Measurements from ENCODE around the gene HS3ST5. TPM values are rescaled to one million over a fixed set of nuclear protein-coding genes. Genes with fewer than 3 reads are reported as not detected.

Gene HS3ST5
- total RNA-seq, 4 donors from 2014 or later = 0.42 to 2.8 TPM; not detected in 2

- no peak for TF ChIP-seq CTCF (IDR thresholded peaks at IDR 0.05)
- no peak for TF ChIP-seq POLR2A (IDR thresholded peaks at IDR 0.05)
- TF ChIP-seq EP300 (IDR thresholded peaks at IDR 0.05) = no peak
- no peak for DNase-seq (ENCODE audit: low spot score in 2 of 2)
- Histone ChIP-seq H3K4me1 (no peaks in the 10 kb centered on the region), H3K4me3 (no peak overlapping the region), H3K9me3 (no peaks in the 10 kb centered on the region), H3K27ac (no peak overlapping the region), H3K27me3 (no peaks in the 10 kb centered on the region), H3K36me3 (no peaks in the 10 kb centered on the region)
- WGBS, 2 donors = 83 to 96% methylated on average over 1 of the region's 1 CpG
These were observed 50.4 kb downstream of the HS3ST5 start for GRCh38 chr6:114292431-114292830.

GRCh38 chr6:114291428-114291827, 51.4 kb downstream of the HS3ST5 start:
- no peak for DNase-seq (ENCODE audit: low spot score in 2 of 2)
- no peak overlapping the region for H3K4me3 ChIP-seq
- H3K27me3 ChIP-seq = no peaks in the 10 kb centered on the region

DNA sequence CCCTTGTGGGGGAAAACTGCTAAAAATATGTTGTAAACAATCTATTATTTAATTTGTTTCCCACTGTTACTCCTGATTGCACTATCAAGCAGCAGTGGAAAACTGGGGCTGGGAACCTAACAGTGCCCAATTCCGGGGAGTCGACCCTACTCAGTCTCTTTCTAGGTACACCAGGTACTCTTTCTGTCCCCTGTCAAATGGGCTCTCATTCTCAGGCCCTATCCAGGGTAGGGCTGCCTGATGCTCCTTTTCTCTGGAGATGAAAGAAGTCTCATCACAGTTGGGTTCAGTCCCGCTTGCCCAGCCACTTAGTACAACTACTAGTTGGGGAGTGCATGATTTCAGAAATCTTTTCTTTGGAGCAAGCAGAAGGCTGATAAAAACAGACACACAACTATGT, 52.0 kb downstream of the HS3ST5 start:
- Histone ChIP-seq H3K36me3 (no peaks in the 10 kb centered on the region), H3K27ac (no peak overlapping the region), H3K4me3 (no peak overlapping the region), H3K9me3 (no peaks in the 10 kb centered on the region), H3K27me3 (no peaks in the 10 kb centered on the region), H3K4me1 (no peaks in the 10 kb centered on the region)
- DNase-seq (ENCODE audit: low spot score in 2 of 2) = no peak
- WGBS, 2 donors = 90 to 91% methylated on average over 3 of the region's 3 CpGs
- no peak for TF ChIP-seq CTCF (IDR thresholded peaks at IDR 0.05)
- TF ChIP-seq POLR2A (IDR thresholded peaks at IDR 0.05) = no peak
- TF ChIP-seq EP300 (IDR thresholded peaks at IDR 0.05) = no peak

More at GRCh38 chr6:114291428-114291827, 51.4 kb downstream of the HS3ST5 start:
- WGBS, 2 donors = 81 to 84% methylated on average over 2 of the region's 2 CpGs
- Histone ChIP-seq H3K4me1 (no peaks in the 10 kb centered on the region), H3K9me3 (no peaks in the 10 kb centered on the region), H3K27ac (no peak overlapping the region), H3K36me3 (no peaks in the 10 kb centered on the region)
- TF ChIP-seq EP300 (IDR thresholded peaks at IDR 0.05) = no peak
- no peak for TF ChIP-seq POLR2A (IDR thresholded peaks at IDR 0.05)
- TF ChIP-seq CTCF (IDR thresholded peaks at IDR 0.05) = no peak

DNA sequence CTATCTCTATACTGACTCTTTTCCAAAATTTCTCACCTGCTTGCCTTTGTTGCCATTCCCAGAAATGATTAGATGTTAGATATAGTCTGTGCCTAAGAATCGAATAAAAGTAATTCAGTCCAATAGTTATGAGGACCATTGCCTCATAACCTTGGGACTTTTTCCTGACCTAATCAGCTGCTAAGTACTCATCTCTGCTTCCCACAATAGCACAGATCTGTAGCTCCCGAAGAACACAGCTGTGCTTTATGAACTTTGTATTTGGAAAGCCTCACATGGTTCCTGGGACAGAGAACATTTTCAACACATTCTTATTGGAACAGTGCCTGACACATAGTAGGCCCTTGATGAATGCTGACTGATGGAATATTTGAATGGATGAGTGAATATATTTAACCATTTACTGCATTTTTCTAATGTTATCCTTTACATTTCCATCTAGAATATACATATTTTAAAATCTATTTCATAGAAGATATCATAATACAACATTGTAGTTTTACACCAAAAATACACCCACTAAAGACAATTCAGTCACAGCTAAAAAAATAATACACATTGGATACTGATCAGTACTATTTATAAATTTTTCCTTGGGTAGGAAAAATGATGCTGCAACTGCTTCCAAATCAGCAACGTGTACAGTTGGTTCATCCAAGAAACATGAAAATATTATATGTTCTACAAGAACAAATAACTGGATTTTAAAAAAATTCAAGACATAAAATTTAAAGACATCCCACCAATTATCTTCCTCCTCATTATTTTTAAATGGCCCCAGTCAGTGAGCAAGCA, 53.9 kb downstream of the HS3ST5 start:
- Histone ChIP-seq H3K27ac (no peak overlapping the region), H3K9me3 (no peaks in the 10 kb centered on the region), H3K36me3 (no peaks in the 10 kb centered on the region), H3K4me1 (no peaks in the 10 kb centered on the region), H3K4me3 (no peak overlapping the region), H3K27me3 (no peaks in the 10 kb centered on the region)
- 65 to 72% methylated on average over 3 of the region's 3 CpGs for WGBS, 2 donors
- TF ChIP-seq CTCF (IDR thresholded peaks at IDR 0.05) (no peak), EP300 (IDR thresholded peaks at IDR 0.05) (no peak), POLR2A (IDR thresholded peaks at IDR 0.05) (no peak)
- DNase-seq (ENCODE audit: low spot score in 2 of 2) = no peak

DNA sequence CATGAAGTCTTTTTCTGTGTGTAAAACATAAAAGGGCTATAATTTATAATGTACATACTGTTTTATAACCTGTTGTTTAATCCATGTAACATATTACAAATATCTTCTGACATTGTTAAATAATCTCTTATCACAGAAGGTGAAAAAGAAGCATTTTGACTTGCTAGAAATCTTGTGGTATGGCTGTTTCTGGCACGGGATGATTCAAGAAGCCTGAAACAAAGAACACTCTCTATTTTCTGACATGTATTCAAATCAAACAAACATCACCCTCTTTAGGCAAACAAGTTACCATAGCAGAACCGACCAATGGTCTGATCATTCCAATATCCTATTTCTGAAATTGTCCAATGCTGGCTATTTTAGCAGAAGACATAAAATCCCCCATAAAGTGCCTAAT, 55.4 kb downstream of the HS3ST5 start:
- no peak overlapping the region for H3K27ac ChIP-seq
- TF ChIP-seq EP300 (IDR thresholded peaks at IDR 0.05) (no peak), CTCF (IDR thresholded peaks at IDR 0.05) (no peak), POLR2A (IDR thresholded peaks at IDR 0.05) (no peak)
- H3K4me3 ChIP-seq = no peak overlapping the region
- H3K9me3 ChIP-seq = no peaks in the 10 kb centered on the region
- 54 to 55% methylated on average over 2 of the region's 2 CpGs for WGBS, 2 donors
- H3K36me3 ChIP-seq = no peaks in the 10 kb centered on the region
- no peak for DNase-seq (ENCODE audit: low spot score in 2 of 2)
- peaks cover 0 to under 1% (median 0%) of the 10 kb centered on the region in 4 donors for H3K4me1 ChIP-seq
- H3K27me3 ChIP-seq = no peaks in the 10 kb centered on the region
